ENCODE data around the gene APCDD1L. TPM values are rescaled to one million over a fixed set of nuclear protein-coding genes. Genes with fewer than 3 reads are reported as not detected.
"Not testable (repeated sequence)": the region's sequence is repeated elsewhere in the genome, so short reads cannot be mapped to it uniquely, and the experiment has no call there.

APCDD1L gene
- total RNA-seq, 1 donor from 2014 or later: 1.4 TPM

DNA sequence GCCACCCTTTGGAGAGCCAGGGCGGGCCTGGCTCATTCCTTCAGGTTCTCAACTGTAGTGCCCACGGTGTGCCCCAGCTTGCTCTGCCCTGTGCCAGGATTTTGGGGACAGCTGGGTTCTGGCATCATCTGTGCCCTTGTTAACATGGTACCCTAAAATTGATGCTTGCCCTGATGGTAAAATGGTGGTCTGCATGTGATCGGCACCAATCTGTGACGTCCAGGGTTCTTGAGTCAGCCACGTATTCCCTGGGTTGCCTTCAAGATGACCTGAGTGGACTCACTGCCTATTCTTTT is 31.2 kb upstream of the APCDD1L start:
- intact Hi-C loops (cut with DNase I): no loop called here

DNA sequence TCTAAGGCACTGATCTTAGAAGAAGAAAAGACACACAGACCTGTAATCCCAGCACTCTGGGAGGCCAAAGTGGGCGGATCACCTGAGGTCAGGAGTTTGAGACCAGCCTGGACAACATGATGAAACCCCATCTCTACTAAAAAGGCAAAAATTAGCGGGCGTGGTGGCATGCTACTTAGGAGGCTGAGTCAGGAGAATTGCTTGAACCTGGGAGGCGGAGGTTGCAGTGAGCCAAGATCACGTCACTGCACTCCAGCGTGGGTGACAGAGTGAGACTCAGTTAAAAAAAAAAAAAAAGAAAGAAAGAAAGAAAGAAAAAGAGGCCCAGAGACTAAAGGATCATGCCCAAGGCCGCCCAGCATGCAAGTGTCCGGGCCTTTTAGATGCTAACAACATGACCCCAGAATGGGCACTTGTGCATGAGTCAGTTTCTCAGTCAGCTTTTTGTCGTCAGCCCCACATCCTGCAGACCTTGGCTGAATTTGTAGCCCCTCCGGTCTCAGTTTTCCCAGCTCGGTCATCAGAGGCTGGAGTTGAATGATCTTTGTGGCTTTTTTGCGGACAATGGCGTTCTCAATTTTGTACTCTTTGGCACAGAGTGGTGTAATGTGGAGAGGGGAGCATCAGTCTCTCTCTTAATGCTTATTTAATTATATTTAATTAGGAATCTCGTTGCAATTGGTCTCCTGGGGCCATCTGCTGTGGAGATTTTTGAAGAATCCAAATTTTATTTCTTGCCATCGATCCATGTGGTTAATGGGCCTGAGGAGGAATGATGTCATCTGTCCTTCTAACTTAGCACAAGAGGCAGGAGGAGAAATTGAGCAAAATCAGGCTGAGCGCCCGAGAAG is 30.6 kb upstream of the APCDD1L start:
- DNase-seq (ENCODE audit: low spot score): no peak
- intact Hi-C loops (cut with DNase I): no loop called here

More for the DNA sequence above, 31.2 kb upstream of the APCDD1L start:
- no peak for DNase-seq (ENCODE audit: low spot score)

DNA sequence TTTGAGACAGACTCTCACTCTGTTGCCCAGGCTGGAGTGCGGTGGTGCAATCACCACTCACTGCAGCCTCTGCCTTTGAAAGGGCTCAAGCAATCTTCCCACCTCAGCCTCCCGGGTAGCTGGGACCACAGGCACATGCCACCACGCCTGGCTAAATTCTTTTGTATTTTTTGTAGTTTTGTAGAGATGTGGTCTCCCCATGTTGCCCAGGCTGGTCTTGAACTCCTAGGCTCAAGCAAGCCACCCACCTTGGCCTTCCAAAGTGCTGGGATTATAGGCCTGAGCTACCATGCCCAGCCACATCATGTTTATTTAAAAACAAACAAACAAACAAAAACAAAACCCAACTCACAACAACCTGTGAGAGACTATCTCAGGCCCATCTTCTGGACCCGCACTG is 29.7 kb upstream of the APCDD1L start:
- intact Hi-C loops (cut with DNase I): no loop called here
- no peak for DNase-seq (ENCODE audit: low spot score)

DNA sequence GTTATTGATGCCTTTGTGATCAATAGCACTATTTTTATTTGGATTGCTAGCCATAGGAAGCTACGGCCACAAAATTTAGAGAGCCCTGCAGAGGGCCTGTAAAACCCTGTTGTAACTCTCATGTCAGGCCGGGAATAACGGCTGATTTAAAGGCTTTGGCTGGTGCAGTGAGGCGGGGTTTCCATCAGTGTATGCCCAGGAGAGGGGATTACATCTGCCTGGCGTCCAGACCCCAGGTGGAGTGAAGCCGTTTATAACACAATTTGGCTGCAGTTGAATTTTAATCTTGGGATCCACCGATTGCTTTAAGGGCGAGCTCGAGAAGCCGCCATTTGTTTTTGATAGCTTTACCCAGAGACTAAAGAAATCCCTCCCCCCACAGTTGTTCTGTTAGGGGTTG is 29.1 kb upstream of the APCDD1L start:
- no peak for DNase-seq (ENCODE audit: low spot score)
- intact Hi-C loops (cut with DNase I): no loop called here

DNA sequence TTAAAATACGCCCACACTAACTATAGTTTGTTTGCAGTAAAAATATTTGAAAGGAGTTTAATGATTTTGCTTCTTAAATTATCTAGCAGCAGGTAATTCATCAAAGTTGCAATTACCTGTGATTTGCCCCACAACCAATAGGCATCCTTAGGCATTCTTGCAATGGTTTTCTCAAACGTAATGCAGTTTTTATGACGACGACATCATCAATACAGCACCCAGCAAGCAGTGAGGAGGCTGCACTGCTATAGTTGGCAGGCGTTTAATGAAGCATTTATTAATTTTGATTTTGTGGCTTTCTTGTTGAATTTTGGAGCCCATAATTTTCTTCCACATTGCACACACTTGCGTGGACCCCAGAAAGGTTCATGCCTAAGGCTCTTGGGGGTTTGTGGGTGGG is 28.1 kb upstream of the APCDD1L start:
- no peak for DNase-seq (ENCODE audit: low spot score)
- intact Hi-C loops (cut with DNase I): no loop called here

DNA sequence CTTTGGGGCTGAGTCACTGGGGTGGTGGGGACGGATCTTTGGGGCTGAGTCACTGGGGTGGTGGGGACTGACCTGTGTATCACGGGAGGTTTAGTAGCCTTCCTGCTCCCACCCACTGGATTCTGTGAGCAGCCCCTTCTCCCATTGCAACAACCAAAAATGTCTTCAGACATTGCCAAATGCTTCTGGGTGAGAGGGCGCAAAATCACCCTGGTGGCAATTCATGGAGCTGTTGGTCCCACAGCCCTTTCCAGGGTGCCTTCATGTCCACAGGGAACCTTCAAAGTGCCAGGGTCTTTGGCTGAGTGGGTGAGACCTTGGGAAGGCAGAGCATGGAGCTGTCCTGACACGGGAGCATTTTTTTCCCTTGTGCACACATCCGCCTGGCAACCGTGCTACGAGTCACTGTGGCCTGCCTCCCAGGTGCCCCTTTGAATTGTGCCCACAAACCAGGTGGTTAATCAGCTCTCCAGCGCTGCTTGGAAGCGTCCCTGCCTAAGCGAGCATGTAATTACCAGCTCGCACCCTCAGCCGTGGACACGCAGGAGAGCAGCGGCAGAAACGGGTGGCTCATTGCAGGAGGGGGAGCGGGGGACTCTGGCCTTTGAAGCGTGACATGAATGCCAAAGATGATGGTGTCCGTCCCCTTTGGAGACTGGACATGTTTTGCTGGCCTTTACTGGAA is 27.4 kb upstream of the APCDD1L start:
- no peak for DNase-seq (ENCODE audit: low spot score)
- intact Hi-C loops (cut with DNase I): no loop called here

- intact Hi-C loops (cut with DNase I): not testable (repeated sequence)
Observed at GRCh38 chr20:58542034-58542410, 26.8 kb upstream of the APCDD1L start.

DNA sequence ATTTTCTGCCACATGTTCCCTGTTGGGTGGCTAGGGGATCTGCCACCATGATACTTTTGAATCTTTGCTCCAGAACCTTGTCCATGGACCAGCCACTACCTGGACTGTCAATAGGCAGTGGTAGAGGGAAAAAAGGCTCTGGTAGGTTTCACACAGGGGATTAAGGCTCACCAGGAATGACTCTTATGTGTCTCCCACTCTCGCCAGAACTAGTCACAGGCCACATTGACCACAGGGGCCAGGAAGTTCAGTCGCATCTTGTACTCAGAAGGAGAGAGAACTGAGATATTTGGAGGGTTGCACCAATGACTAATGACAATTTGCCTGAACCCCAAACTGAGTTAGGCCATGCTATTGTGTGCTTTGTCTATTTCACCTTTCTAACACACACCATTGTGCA is 23.6 kb upstream of the APCDD1L start:
- intact Hi-C loops (cut with DNase I): no loop called here
- DNase-seq (ENCODE audit: low spot score): no peak

More at GRCh38 chr20:58542034-58542410, 26.8 kb upstream of the APCDD1L start:
- not testable (repeated sequence) for DNase-seq (ENCODE audit: low spot score)

DNA sequence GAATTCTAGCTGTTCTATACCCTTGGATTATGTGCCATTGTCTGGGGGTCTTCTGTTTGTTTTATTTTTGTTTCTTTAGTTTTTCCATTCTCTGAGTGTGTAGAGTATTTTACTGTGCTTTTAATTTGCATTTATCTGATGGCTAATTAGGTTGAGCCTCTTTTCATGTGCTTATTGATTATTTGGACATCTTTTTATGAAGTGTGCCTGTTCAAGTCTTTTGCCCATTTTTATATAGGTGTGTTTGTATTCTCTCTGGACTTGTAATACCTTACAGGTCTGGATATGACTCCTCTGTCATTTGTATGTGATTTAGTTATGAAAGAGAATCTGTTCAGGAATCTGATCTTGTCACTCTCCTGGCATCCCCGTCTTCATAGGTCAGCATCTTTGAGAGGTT is 22.6 kb upstream of the APCDD1L start:
- no peak for DNase-seq (ENCODE audit: low spot score)
- intact Hi-C loops (cut with DNase I): no loop called here

GRCh38 chr20:58536289-58536688 is 21.1 kb upstream of the APCDD1L start:
- no peak for DNase-seq (ENCODE audit: low spot score)
- intact Hi-C loops (cut with DNase I): no loop called here

GRCh38 chr20:58531657-58532056 is 16.5 kb upstream of the APCDD1L start:
- no peak for DNase-seq (ENCODE audit: low spot score)
- intact Hi-C loops (cut with DNase I): no loop called here

GRCh38 chr20:58531063-58531462 is 15.9 kb upstream of the APCDD1L start:
- intact Hi-C loops (cut with DNase I): no loop called here
- DNase-seq (ENCODE audit: low spot score): no peak

DNA sequence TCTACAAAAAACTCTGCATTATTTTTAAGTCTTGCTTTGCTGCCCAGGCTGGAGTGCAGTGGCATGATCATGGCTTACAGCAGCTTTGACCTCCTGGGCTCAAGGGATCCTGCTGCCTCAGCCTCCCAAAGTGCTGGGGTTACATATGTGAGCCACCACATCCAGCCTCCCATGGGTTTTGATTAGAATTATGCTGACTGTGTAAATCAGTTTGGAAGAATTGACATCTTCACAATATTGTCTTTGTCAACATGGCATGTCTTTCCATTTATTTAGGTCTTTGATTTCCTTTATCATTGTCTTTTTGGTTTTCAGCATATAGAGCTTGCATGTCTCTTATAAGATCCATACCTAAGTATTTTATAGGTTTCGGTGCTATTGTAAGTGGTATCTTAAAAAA is 13.2 kb upstream of the APCDD1L start:
- intact Hi-C loops (cut with DNase I): no loop called here
- no peak for DNase-seq (ENCODE audit: low spot score)

GRCh38 chr20:58526411-58526810 is 11.2 kb upstream of the APCDD1L start:
- DNase-seq (ENCODE audit: low spot score): no peak
- intact Hi-C loops (cut with DNase I): no loop called here

GRCh38 chr20:58524814-58525213 is 9.6 kb upstream of the APCDD1L start:
- DNase-seq (ENCODE audit: low spot score): no peak
- intact Hi-C loops (cut with DNase I): no loop called here

GRCh38 chr20:58523971-58524315 is 8.7 kb upstream of the APCDD1L start:
- intact Hi-C loops (cut with DNase I): no loop called here
- no peak for DNase-seq (ENCODE audit: low spot score)

GRCh38 chr20:58523072-58523970 is 8.1 kb upstream of the APCDD1L start:
- DNase-seq (ENCODE audit: low spot score): no peak
- intact Hi-C loops (cut with DNase I): no loop called here

GRCh38 chr20:58522666-58523065 is 7.5 kb upstream of the APCDD1L start:
- intact Hi-C loops (cut with DNase I): no loop called here
- no peak for DNase-seq (ENCODE audit: low spot score)

GRCh38 chr20:58521763-58522162 is 6.6 kb upstream of the APCDD1L start:
- intact Hi-C loops (cut with DNase I): no loop called here

GRCh38 chr20:58519940-58520712 is 4.9 kb upstream of the APCDD1L start:
- no peak for DNase-seq (ENCODE audit: low spot score)
- intact Hi-C loops (cut with DNase I): no loop called here

More at GRCh38 chr20:58521763-58522162, 6.6 kb upstream of the APCDD1L start:
- no peak for DNase-seq (ENCODE audit: low spot score)

Measured in cardiac septum (tissue), 1 donor.